ENCODE data around the gene ICAM4. TPM values are rescaled to one million over a fixed set of nuclear protein-coding genes. Genes with fewer than 3 reads are reported as not detected.

The ICAM4 gene
- total and polyA plus RNA-seq, 7 experiments from 2014 or later, result 0.40 to 3.7 (median 0.73) TPM

DNA sequence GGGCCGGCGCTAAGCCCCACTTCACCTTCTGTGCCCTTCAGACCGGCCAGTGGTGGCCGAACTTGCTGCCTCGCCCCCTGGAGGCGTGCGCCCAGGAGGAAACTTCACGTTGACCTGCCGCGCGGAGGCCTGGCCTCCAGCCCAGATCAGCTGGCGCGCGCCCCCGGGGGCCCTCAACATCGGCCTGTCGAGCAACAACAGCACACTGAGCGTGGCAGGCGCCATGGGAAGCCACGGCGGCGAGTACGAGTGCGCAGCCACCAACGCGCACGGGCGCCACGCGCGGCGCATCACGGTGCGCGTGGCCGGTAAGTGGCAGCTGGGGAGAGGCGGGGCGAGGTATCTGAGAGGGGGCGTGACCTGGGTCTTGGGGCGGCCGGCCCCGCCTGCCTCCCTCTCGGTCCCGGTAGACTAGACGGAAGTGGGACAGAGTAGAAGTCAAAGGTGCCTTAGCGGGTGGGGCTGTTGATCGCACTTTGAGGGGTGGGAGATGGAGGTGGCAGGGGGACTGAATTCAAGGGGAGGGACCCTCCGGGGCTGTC is 8.6 kb downstream of the ICAM4 start:
- ChIA-PET CTCF (interaction anchor here (1.0 kb wide), 1 partner anchor 24 kb away, joined by 4 read pairs; the partner anchor contains the start of gene ICAM1), POLR2A (interaction anchor here (0.7 kb wide), 1 partner anchor 9 kb away, joined by 3 read pairs; the partner anchor contains the start of gene ICAM4)
- peaks cover 0 to 9% (median 0%) of the 10 kb centered on the region in 5 donors for H3K36me3 Mint-ChIP-seq
- peak; percentile 80 for ATAC-seq
- peaks cover 23 to 48% (median 36%) of the 10 kb centered on the region in 7 donors for H3K4me1 Mint-ChIP-seq
- Histone ChIP-seq H3K27ac (ENCODE audit: low read depth, low read length) (no peak overlapping the region), H3K27me3 (ENCODE audit: control insufficient read depth in 2 of 2, insufficient read depth in 2 of 2, low read length in 2 of 2) (peaks cover 0 to 39% of the 10 kb centered on the region in 2 donors), H3K4me3 (ENCODE audit: low read length) (peak overlapping the region; percentile 77), H3K4me1 (ENCODE audit: control insufficient read depth in 2 of 2, insufficient read depth in 2 of 2, low read length in 2 of 2) (peaks cover 42 to 45% of the 10 kb centered on the region in 2 donors), H3K9me3 (ENCODE audit: control insufficient read depth in 2 of 3, low read length in 3 of 3) (no peaks in the 10 kb centered on the region), H3K36me3 (ENCODE audit: control insufficient read depth in 2 of 3, insufficient read depth in 3 of 3, low read length in 3 of 3) (no peaks in the 10 kb centered on the region)
- peak overlapping the region in 5 of 9 donors; percentile 45 to 83 (median 74) for H3K27ac Mint-ChIP-seq
- H3K27me3 Mint-ChIP-seq, result peaks cover 31 to 66% (median 37%) of the 10 kb centered on the region in 5 donors
- peaks cover 0 to 4% (median 0%) of the 10 kb centered on the region in 11 donors for H3K9me3 Mint-ChIP-seq
- intact Hi-C loops (cut with micrococcal nuclease), result loop anchor here in 1 of 2 donors (1.0 kb wide), 1 partner anchor 9 kb away; the partner anchor contains the start of gene ICAM4
- peak; percentile 45 to 72 (median 64) for DNase-seq
- peak overlapping the region; percentile 74 to 90 (median 85) for H3K4me3 Mint-ChIP-seq

DNA sequence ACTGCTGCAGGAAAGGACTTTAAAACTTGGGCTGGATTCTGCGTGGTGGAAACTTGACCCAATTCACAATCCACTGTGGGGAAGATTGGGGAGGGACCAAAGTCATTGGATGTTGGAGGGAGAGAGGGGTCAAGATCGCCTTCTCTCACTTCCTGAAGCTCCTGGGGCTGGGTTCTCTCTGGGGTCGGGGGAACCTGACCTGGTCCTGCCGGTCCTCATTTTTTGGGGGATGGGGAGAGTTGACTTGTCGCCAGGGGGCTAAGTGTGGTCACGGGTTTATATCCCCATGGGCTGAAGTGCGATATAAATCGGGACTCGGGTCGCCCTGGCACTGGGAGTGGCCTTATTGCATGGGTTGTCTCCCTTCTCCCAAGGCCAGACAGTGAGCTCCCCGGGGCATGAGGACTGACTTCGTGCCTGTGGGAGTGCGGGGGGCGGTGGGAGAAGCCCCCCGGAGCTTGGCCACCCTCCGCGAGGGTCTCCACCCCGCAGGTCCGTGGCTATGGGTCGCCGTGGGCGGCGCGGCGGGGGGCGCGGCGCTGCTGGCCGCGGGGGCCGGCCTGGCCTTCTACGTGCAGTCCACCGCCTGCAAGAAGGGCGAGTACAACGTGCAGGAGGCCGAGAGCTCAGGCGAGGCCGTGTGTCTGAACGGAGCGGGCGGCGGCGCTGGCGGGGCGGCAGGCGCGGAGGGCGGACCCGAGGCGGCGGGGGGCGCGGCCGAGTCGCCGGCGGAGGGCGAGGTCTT is 9.3 kb downstream of the ICAM4 start:
- no peak overlapping the region for H3K27ac ChIP-seq (ENCODE audit: low read depth, low read length)
- H3K9me3 Mint-ChIP-seq, result peaks cover 0 to 4% (median 0%) of the 10 kb centered on the region in 11 donors
- H3K4me3 Mint-ChIP-seq, result peak overlapping the region; percentile 74 to 90 (median 85)
- H3K36me3 ChIP-seq (ENCODE audit: control insufficient read depth in 2 of 3, insufficient read depth in 3 of 3, low read length in 3 of 3), result no peaks in the 10 kb centered on the region
- POLR2A ChIA-PET, result interaction anchor here (0.5 to 0.7 kb wide), 2 partner anchors 9 to 62 kb away, joined by 3 read pairs; partner anchors contain the start of gene ICAM4
- H3K4me1 Mint-ChIP-seq, result peaks cover 19 to 41% (median 29%) of the 10 kb centered on the region in 7 donors
- DNase-seq (no peak), ATAC-seq (no peak)
- H3K27ac Mint-ChIP-seq, result peak overlapping the region in 5 of 9 donors; percentile 45 to 83 (median 74)
- peaks cover 26 to 59% (median 31%) of the 10 kb centered on the region in 5 donors for H3K27me3 Mint-ChIP-seq
- intact Hi-C loops (cut with micrococcal nuclease), result loop anchor here in 1 of 2 donors (1.0 kb wide), 1 partner anchor 10 kb away; the partner anchor contains the start of gene ICAM4
- H3K4me3 ChIP-seq (ENCODE audit: low read length), result peak overlapping the region; percentile 77
- peaks cover 0 to 34% of the 10 kb centered on the region in 2 donors for H3K27me3 ChIP-seq (ENCODE audit: control insufficient read depth in 2 of 2, insufficient read depth in 2 of 2, low read length in 2 of 2)
- CTCF ChIA-PET, result interaction anchor here (0.5 to 1.0 kb wide), 3 partner anchors 25 to 340 kb away, joined by 3 to 4 read pairs (median 3); partner anchors contain the start of gene ICAM1
- H3K36me3 Mint-ChIP-seq, result peaks cover 0 to 9% (median 0%) of the 10 kb centered on the region in 5 donors
- H3K4me1 ChIP-seq (ENCODE audit: control insufficient read depth in 2 of 2, insufficient read depth in 2 of 2, low read length in 2 of 2), result peaks cover 36 to 39% of the 10 kb centered on the region in 2 donors
- H3K9me3 ChIP-seq (ENCODE audit: control insufficient read depth in 2 of 3, low read length in 3 of 3), result no peaks in the 10 kb centered on the region

DNA sequence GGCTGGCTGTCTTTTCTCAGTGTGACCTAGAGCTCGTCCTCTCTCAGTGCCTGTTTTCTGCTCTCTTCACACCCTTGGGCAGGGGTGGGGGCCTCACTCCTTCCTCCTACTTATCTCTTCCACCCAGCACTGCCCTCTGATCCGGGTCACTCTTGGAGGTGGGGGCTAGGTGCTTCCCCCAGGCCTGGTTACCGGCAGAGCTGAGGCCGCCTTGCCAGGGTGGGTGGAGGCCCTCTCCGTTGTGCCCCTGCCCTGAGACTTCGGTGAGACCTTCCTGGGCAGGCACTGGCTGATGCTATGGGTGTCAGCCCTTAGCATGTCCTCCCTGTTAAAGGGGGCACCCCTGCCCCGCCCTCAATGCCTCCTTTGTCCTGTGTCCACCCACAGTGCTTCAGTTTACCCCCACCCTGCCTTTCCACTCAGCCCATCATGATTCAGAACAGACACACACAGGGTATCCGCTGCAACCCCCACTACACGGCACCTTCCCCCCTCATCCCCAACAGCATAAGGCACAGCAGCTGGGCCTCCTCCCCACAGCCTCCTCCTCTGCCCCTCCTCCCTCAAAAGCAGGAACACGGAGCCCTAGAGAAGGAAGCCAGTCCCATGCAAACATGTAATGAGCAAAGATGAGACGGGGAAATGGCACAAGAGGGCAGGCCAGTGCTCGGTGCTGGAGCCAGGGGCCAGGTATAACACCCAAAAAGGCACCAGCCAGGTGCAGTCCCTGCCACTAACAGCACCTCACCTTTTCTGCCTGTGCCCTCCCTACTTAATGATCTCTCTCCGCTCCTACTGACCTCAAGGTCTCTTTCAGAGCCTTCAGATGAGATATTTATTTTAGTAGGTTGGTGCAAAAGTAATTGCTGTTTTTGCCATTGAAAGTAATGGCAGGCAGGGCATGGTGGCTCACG is 13.0 kb downstream of the ICAM4 start:
- Histone ChIP-seq H3K9me3 (ENCODE audit: control insufficient read depth in 2 of 3, low read length in 3 of 3) (no peaks in the 10 kb centered on the region), H3K27me3 (ENCODE audit: control insufficient read depth in 2 of 2, insufficient read depth in 2 of 2, low read length in 2 of 2) (peaks cover 0 to 4% of the 10 kb centered on the region in 2 donors), H3K4me1 (ENCODE audit: control insufficient read depth in 2 of 2, insufficient read depth in 2 of 2, low read length in 2 of 2) (peaks cover 11 to 12% of the 10 kb centered on the region in 2 donors), H3K27ac (ENCODE audit: low read depth, low read length) (no peak overlapping the region), H3K36me3 (ENCODE audit: control insufficient read depth in 2 of 3, insufficient read depth in 3 of 3, low read length in 3 of 3) (no peaks in the 10 kb centered on the region), H3K4me3 (ENCODE audit: low read length) (no peak overlapping the region)
- H3K27ac Mint-ChIP-seq, result peak overlapping the region in 1 of 9 donors; percentile 29
- peaks cover 4 to 28% (median 6%) of the 10 kb centered on the region in 5 donors for H3K27me3 Mint-ChIP-seq
- H3K4me1 Mint-ChIP-seq, result peaks cover 6 to 20% (median 7%) of the 10 kb centered on the region in 7 donors
- intact Hi-C loops (cut with micrococcal nuclease), result no loop called here
- CTCF ChIA-PET, result interaction anchor here (1.9 kb wide), 1 partner anchor 29 kb away, joined by 6 read pairs; the partner anchor contains the start of gene ICAM1
- DNase-seq, result no peak
- ATAC-seq, result no peak
- H3K36me3 Mint-ChIP-seq, result peaks cover 0 to 4% (median 0%) of the 10 kb centered on the region in 5 donors
- peaks cover 0 to 2% (median 0%) of the 10 kb centered on the region in 11 donors for H3K9me3 Mint-ChIP-seq
- POLR2A ChIA-PET, result no interaction called here
- H3K4me3 Mint-ChIP-seq, result no peak overlapping the region

DNA sequence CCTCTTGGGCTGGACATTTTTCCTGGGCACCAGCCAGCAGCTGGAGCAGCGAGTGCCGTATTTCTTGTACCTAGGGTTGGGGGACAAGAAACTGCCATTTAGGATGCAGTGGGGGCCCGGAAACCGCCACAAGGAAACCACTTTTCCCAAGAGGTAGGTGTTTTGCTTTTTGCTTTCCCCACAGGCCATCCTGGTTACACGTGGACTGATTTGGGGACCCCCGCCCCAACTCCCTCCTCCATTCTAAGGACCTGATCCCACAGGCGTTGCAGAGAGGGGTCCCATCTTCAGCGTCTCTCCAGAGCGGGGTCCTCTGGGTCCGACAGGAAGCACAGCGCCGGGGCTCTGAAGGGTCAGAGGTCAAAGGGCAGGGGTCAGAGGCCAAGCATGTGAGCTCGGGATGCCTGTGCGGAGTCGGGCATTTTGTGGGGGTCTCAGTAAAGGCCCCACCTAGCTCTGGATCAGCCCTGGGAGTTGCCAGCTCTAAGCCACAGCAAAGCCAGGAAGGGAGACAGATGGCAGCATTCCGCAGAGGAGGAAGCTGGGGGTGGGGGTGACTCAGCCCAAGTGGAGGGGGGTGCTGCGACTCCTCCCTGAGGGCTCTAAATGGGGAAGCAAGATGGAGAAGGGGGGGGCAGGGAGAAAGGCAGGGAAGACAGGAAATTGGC is 18.5 kb downstream of the ICAM4 start:
- ChIA-PET CTCF (no interaction called here), POLR2A (no interaction called here)
- H3K27me3 Mint-ChIP-seq, result peaks cover 0 to 6% (median 0%) of the 10 kb centered on the region in 5 donors
- H3K4me1 Mint-ChIP-seq, result peaks cover 0 to 6% (median 0%) of the 10 kb centered on the region in 7 donors
- H3K27me3 ChIP-seq (ENCODE audit: control insufficient read depth in 2 of 2, insufficient read depth in 2 of 2, low read length in 2 of 2), result no peaks in the 10 kb centered on the region
- H3K27ac Mint-ChIP-seq, result no peak overlapping the region
- H3K4me3 Mint-ChIP-seq, result no peak overlapping the region
- no peak overlapping the region for H3K4me3 ChIP-seq (ENCODE audit: low read length)
- H3K9me3 Mint-ChIP-seq, result no peaks in the 10 kb centered on the region
- DNase-seq, result no peak
- H3K27ac ChIP-seq (ENCODE audit: low read depth, low read length), result no peak overlapping the region
- intact Hi-C loops (cut with micrococcal nuclease), result no loop called here
- H3K36me3 Mint-ChIP-seq, result peaks cover 0 to 11% (median 0%) of the 10 kb centered on the region in 5 donors
- ATAC-seq, result peak; percentile 84
- H3K9me3 ChIP-seq (ENCODE audit: control insufficient read depth in 2 of 3, low read length in 3 of 3), result no peaks in the 10 kb centered on the region
- peaks cover 0 to 6% (median 0%) of the 10 kb centered on the region in 3 experiments for H3K36me3 ChIP-seq (ENCODE audit: control insufficient read depth in 2 of 3, insufficient read depth in 3 of 3, low read length in 3 of 3)
- no peaks in the 10 kb centered on the region for H3K4me1 ChIP-seq (ENCODE audit: control insufficient read depth in 2 of 2, insufficient read depth in 2 of 2, low read length in 2 of 2)

DNA sequence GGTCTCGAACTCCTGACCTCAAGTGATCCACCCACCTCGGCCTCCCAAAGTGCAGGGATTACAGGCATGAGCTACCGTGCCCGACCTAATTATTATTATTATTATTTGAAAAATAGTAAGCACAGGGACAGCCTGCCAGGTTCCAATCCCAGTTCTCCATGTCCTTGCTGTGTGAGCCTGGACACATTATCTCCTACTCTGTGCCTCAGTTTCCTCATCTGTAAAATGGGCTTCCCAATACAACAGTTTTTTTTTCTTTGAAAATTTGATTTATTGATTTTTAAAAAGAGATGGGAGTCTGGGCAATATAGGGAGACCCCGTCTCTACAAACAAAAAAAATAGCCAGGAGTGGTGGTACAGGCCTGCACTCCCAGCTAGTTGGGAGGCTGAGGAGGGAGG is 19.6 kb downstream of the ICAM4 start:
- H3K4me1 ChIP-seq (ENCODE audit: control insufficient read depth in 2 of 2, insufficient read depth in 2 of 2, low read length in 2 of 2), result no peaks in the 10 kb centered on the region
- ATAC-seq (no peak), DNase-seq (no peak)
- Mint-ChIP-seq H3K27ac (no peak overlapping the region), H3K4me3 (no peak overlapping the region), H3K36me3 (peaks cover 0 to 11% (median 0%) of the 10 kb centered on the region in 5 donors), H3K27me3 (peaks cover 0 to 3% (median 0%) of the 10 kb centered on the region in 5 donors), H3K9me3 (peaks cover 0 to 2% (median 0%) of the 10 kb centered on the region in 11 donors), H3K4me1 (peaks cover 0 to 4% (median 0%) of the 10 kb centered on the region in 7 donors)
- no peaks in the 10 kb centered on the region for H3K27me3 ChIP-seq (ENCODE audit: control insufficient read depth in 2 of 2, insufficient read depth in 2 of 2, low read length in 2 of 2)
- intact Hi-C loops (cut with micrococcal nuclease), result no loop called here
- no peak overlapping the region for H3K27ac ChIP-seq (ENCODE audit: low read depth, low read length)
- peaks cover 0 to 12% (median 0%) of the 10 kb centered on the region in 3 experiments for H3K36me3 ChIP-seq (ENCODE audit: control insufficient read depth in 2 of 3, insufficient read depth in 3 of 3, low read length in 3 of 3)
- ChIA-PET CTCF (interaction anchor here (0.9 kb wide), 1 partner anchor 85 kb away, joined by 3 read pairs; no protein-coding TSS in a partner anchor), POLR2A (interaction anchor here (0.6 to 1.1 kb wide), 2 partner anchors 9 kb away, joined by 3 to 4 read pairs; partner anchors contain the start of gene FDX2)
- H3K9me3 ChIP-seq (ENCODE audit: control insufficient read depth in 2 of 3, low read length in 3 of 3), result no peaks in the 10 kb centered on the region
- no peak overlapping the region for H3K4me3 ChIP-seq (ENCODE audit: low read length)

Measured in naive thymus-derived CD4-positive, alpha-beta T cell (primary cell).